CMK (cell line): ENCODE measurements around the gene ZNF200.
A peak's percentile ranks its signal among the peaks of the same experiment; 100 is the strongest.
"Not testable (repeated sequence)": the region's sequence is repeated elsewhere in the genome, so short reads cannot be mapped to it uniquely, and the experiment has no call there.

Source experiments
- DNase-seq: peaks from one replicate; pipeline ENCODE4 v3.0.0-alpha.2; 2010; ENCODE audit warnings: low read depth

Gene ZNF200

GRCh38 chr16:3234857-3235561, at the start of gene ZNF200:
ZNF200 (minus strand) TSS chr16:3235158; CDS start chr16:3233755, 1,403 bp downstream.
- DNase-seq: peak; percentile 76

- no peak for DNase-seq
Observed at GRCh38 chr16:3283543-3284447, 48.8 kb upstream of the ZNF200 start.

- peak; percentile 89 for DNase-seq
Observed at GRCh38 chr16:3282730-3283542, 48.0 kb upstream of the ZNF200 start, which contains the start of gene ZNF263. ZNF263 (plus strand) TSS chr16:3283491; CDS start chr16:3283819, 328 bp downstream.

GRCh38 chr16:3282103-3282729, 47.3 kb upstream of the ZNF200 start:
- no peak for DNase-seq

GRCh38 chr16:3281222-3281820, 46.4 kb upstream of the ZNF200 start:
- DNase-seq: no peak

- DNase-seq: no peak
Observed at GRCh38 chr16:3276679-3277078, 41.7 kb upstream of the ZNF200 start.

- no peak for DNase-seq
Observed at GRCh38 chr16:3274947-3275346, 40.0 kb upstream of the ZNF200 start.

- no peak for DNase-seq
Observed at GRCh38 chr16:3274490-3274889, 39.5 kb upstream of the ZNF200 start.

GRCh38 chr16:3271281-3271680, 36.3 kb upstream of the ZNF200 start:
- not testable (repeated sequence) for DNase-seq

GRCh38 chr16:3270718-3271117, 35.8 kb upstream of the ZNF200 start:
- DNase-seq: not testable (repeated sequence)

GRCh38 chr16:3268294-3268693, 33.3 kb upstream of the ZNF200 start:
- no peak for DNase-seq

- DNase-seq: no peak
Observed at GRCh38 chr16:3266873-3267537, 32.0 kb upstream of the ZNF200 start.

GRCh38 chr16:3264137-3265036, 29.4 kb upstream of the ZNF200 start:
- peak; percentile 90 for DNase-seq

- DNase-seq: no peak
Observed at GRCh38 chr16:3262517-3262916, 27.6 kb upstream of the ZNF200 start.

GRCh38 chr16:3259836-3260235, 24.9 kb upstream of the ZNF200 start:
- DNase-seq: no peak

GRCh38 chr16:3256866-3257465, 22.0 kb upstream of the ZNF200 start:
- no peak for DNase-seq

- no peak for DNase-seq
Observed at GRCh38 chr16:3256146-3256865, 21.3 kb upstream of the ZNF200 start, which contains the start of gene MEFV. MEFV (minus strand) TSS chr16:3256633; CDS start chr16:3256587, 46 bp downstream.

GRCh38 chr16:3254309-3254708, 19.4 kb upstream of the ZNF200 start:
- DNase-seq: no peak
